HEK293 (cell line): Measurements from ENCODE around the gene HARS2.

Experiments
- CTCF ChIA-PET: fragments of 350-600 bp; formaldehyde crosslinking; extraction: SDS; loops from one replicate; lab custom pipeline; 2021; ENCODE audit warnings: antibody characterized with exemption; lab: Yijun Ruan, JAX
- POLR2A ChIA-PET: fragments of 300-600 bp; formaldehyde crosslinking; extraction: SDS; loops from one replicate; lab custom pipeline; 2020; ENCODE audit warnings: antibody characterized with exemption, inconsistent platforms; lab: Yijun Ruan, JAX
- H3K27ac ChIP-seq: fragments of 200-500 bp; sonication (Bioruptor generic); 2 replicates; pipeline ENCODE4 v1.5.1; 2014; ENCODE audit warnings: low read depth, low read length, control low read depth, inconsistent platforms; ENCODE audit errors: extremely low read depth
- H3K36me3 ChIP-seq, 2 experiments: fragments of 200-500 bp in 1 of 2; sonication (Bioruptor generic) in 1 of 2; 1 replicate in 1 of 2; 2 replicates in 1 of 2; pipeline ENCODE4 v1.5.1; 2014 to 2017; ENCODE audit warnings: inconsistent platforms in 2 of 2, low read length in 2 of 2; ENCODE audit not compliant: control insufficient read depth in 2 of 2, insufficient read depth in 1 of 2
- H3K4me1 ChIP-seq: fragments of 200-500 bp; sonication (Bioruptor generic); 2 replicates; pipeline ENCODE4 v1.5.1; 2014; ENCODE audit warnings: mild to moderate bottlenecking, low read length, inconsistent platforms; ENCODE audit not compliant: control insufficient read depth, insufficient read depth
- H3K4me3 ChIP-seq: 2 replicates; pipeline ENCODE4 v1.5.1; 2011; ENCODE audit warnings: low read depth, mild to moderate bottlenecking, control low read depth, low read length, moderate library complexity
- H3K9me3 ChIP-seq: fragments of 200-500 bp; sonication (Bioruptor generic); 2 replicates; pipeline ENCODE4 v1.5.1; 2014; ENCODE audit warnings: low read depth, low read length, inconsistent platforms; ENCODE audit not compliant: control insufficient read depth, insufficient read depth
- CTCF ChIP-seq: fragments of 450-650 bp; formaldehyde crosslinking; IDR thresholded peaks from 2 replicates; pipeline ENCODE4 v1.5.1; 2016; ENCODE audit warnings: missing biosample characterization, missing genetic modification characterization
- GLI4 ChIP-seq: fragments of 450-650 bp; formaldehyde crosslinking; IDR thresholded peaks from 2 replicates; pipeline ENCODE4 v1.5.1; 2016; ENCODE audit warnings: missing biosample characterization, missing genetic modification characterization
- KLF16 ChIP-seq: fragments of 450-650 bp; formaldehyde crosslinking; IDR thresholded peaks from 2 replicates; pipeline ENCODE4 v1.5.1; 2017; ENCODE audit warnings: missing biosample characterization, missing genetic modification characterization
- SP2 ChIP-seq: fragments of 450-650 bp; formaldehyde crosslinking; IDR thresholded peaks from 2 replicates; pipeline ENCODE4 v1.5.1; 2016; ENCODE audit warnings: missing biosample characterization, missing genetic modification characterization
- SP7 ChIP-seq: fragments of 450-650 bp; formaldehyde crosslinking; IDR thresholded peaks from 2 replicates; pipeline ENCODE4 v1.5.1; 2016; ENCODE audit warnings: missing biosample characterization, missing genetic modification characterization
- TSHZ1 ChIP-seq: fragments of 450-650 bp; formaldehyde crosslinking; IDR thresholded peaks from 2 replicates; pipeline ENCODE4 v1.5.1; 2016; ENCODE audit warnings: missing biosample characterization, missing genetic modification characterization, borderline replicate concordance
- ZBTB17 ChIP-seq: fragments of 450-650 bp; formaldehyde crosslinking; IDR thresholded peaks from 2 replicates; pipeline ENCODE4 v1.5.1; 2016; ENCODE audit warnings: missing biosample characterization, missing genetic modification characterization
- ZBTB20 ChIP-seq: fragments of 450-650 bp; formaldehyde crosslinking; IDR thresholded peaks from 2 replicates; pipeline ENCODE4 v1.5.1; 2016; ENCODE audit warnings: missing biosample characterization, missing genetic modification characterization
- ZBTB48 ChIP-seq: fragments of 450-650 bp; formaldehyde crosslinking; IDR thresholded peaks from 2 replicates; pipeline ENCODE4 v1.5.1; 2016; ENCODE audit warnings: missing biosample characterization, missing genetic modification characterization
- ZEB2 ChIP-seq: fragments of 450-650 bp; formaldehyde crosslinking; IDR thresholded peaks from 2 replicates; pipeline ENCODE4 v1.5.1; 2016; ENCODE audit warnings: missing biosample characterization, missing genetic modification characterization
- ZFHX2 ChIP-seq: fragments of 450-650 bp; formaldehyde crosslinking; conservative IDR thresholded peaks from 2 replicates; pipeline ENCODE4 v1.5.1; 2016; ENCODE audit warnings: missing biosample characterization, missing genetic modification characterization
- ZFP41 ChIP-seq: fragments of 450-650 bp; formaldehyde crosslinking; IDR thresholded peaks from 2 replicates; pipeline ENCODE4 v1.5.1; 2016; ENCODE audit warnings: missing biosample characterization, missing genetic modification characterization, borderline replicate concordance
- ZNF184 ChIP-seq: fragments of 450-650 bp; IDR thresholded peaks from 2 replicates; pipeline ENCODE4 v1.5.1; 2018; ENCODE audit warnings: missing biosample characterization, mild to moderate bottlenecking, missing genetic modification characterization
- ZNF280D ChIP-seq: fragments of 450-650 bp; formaldehyde crosslinking; IDR thresholded peaks from 2 replicates; pipeline ENCODE4 v1.5.1; 2016; ENCODE audit warnings: missing biosample characterization, missing genetic modification characterization
- ZNF335 ChIP-seq: fragments of 450-650 bp; formaldehyde crosslinking; conservative IDR thresholded peaks from 2 replicates; pipeline ENCODE4 v1.5.1; 2016; ENCODE audit warnings: missing biosample characterization, missing genetic modification characterization
- ZNF341 ChIP-seq: fragments of 450-650 bp; formaldehyde crosslinking; IDR thresholded peaks from 2 replicates; pipeline ENCODE4; 2016; ENCODE audit warnings: low read depth, missing biosample characterization, missing genetic modification characterization
- ZNF398 ChIP-seq: fragments of 450-650 bp; formaldehyde crosslinking; IDR thresholded peaks from 2 replicates; pipeline ENCODE4 v1.5.1; 2017; ENCODE audit warnings: missing biosample characterization, missing genetic modification characterization
- ZNF501 ChIP-seq: fragments of 450-650 bp; formaldehyde crosslinking; IDR thresholded peaks from 2 replicates; pipeline ENCODE4 v1.5.1; 2016; ENCODE audit warnings: missing biosample characterization, missing genetic modification characterization
- ZNF544 ChIP-seq: fragments of 450-650 bp; formaldehyde crosslinking; IDR thresholded peaks from 2 replicates; pipeline ENCODE4 v1.5.0; 2017; ENCODE audit warnings: missing biosample characterization, missing genetic modification characterization
- ZNF558 ChIP-seq: fragments of 450-650 bp; formaldehyde crosslinking; IDR thresholded peaks from 2 replicates; pipeline ENCODE4 v1.5.1; 2016; ENCODE audit warnings: missing biosample characterization, missing genetic modification characterization
- ZNF600 ChIP-seq: fragments of 450-650 bp; formaldehyde crosslinking; IDR thresholded peaks from 2 replicates; pipeline ENCODE4 v1.5.1; 2016; ENCODE audit warnings: missing biosample characterization, missing genetic modification characterization
- ZNF610 ChIP-seq: fragments of 450-650 bp; formaldehyde crosslinking; IDR thresholded peaks from 2 replicates; pipeline ENCODE4 v1.5.1; 2016; ENCODE audit warnings: missing biosample characterization, missing genetic modification characterization, borderline replicate concordance
- ZSCAN16 ChIP-seq: fragments of 450-650 bp; formaldehyde crosslinking; IDR thresholded peaks from 2 replicates; pipeline ENCODE4 v1.5.1; 2016; ENCODE audit warnings: missing biosample characterization, missing genetic modification characterization
- ZSCAN18 ChIP-seq: fragments of 450-650 bp; formaldehyde crosslinking; IDR thresholded peaks from 2 replicates; pipeline ENCODE4 v1.5.1; 2016; ENCODE audit warnings: missing biosample characterization, missing genetic modification characterization

Gene HARS2

GRCh38 chr5:140690941-140691924 lies at the start of gene HARS2, which contains the start of gene HARS1:
Gene HARS2, plus strand, starts transcription at chr5:140691455. Its CDS starts 194 bp downstream, at chr5:140691649.
Gene HARS1, minus strand, starts transcription at chr5:140691370. Its CDS starts 66 bp downstream, at chr5:140691304.
- Histone ChIP-seq H3K27ac (peak within 1 kb of the TSS; percentile 75), H3K4me1 (0 out of 2 replicates have a peak, but pooled peaks cover 2% of the 10 kb centered on the region), H3K9me3 (no peaks in the 10 kb centered on the region), H3K36me3 (peaks cover 46 to 66% of the 10 kb centered on the region in 2 experiments), H3K4me3 (peak within 1 kb of the TSS; percentile 72)
- ChIA-PET CTCF (interaction anchor here (0.6 to 2.0 kb wide), 5 partner anchors 17 to 553 kb away, joined by 3 to 8 read pairs (median 3); no protein-coding TSS in a partner anchor), POLR2A (interaction anchor here (0.6 to 2.8 kb wide), 21 partner anchors 10 to 444 kb away, joined by 3 to 51 read pairs (median 6); partner anchors contain the start of genes ANKHD1, APBB3, DND1 and HBEGF)
- TF ChIP-seq CTCF (tag by site-specific recombination) (peak; percentile 52; the same call in 1 of the 2 replicates), ZBTB20 (tag by site-specific recombination) (peak; percentile 59; the same call in 1 of the 2 replicates), ZNF280D (tag by site-specific recombination) (no peak), SP2 (tag by site-specific recombination) (peak; percentile 94), ZBTB48 (tag by site-specific recombination) (peak; percentile 89), ZBTB17 (peak; percentile 98), ZNF544 (tag by site-specific recombination) (no peak), ZSCAN16 (no peak), ZNF341 (tag by site-specific recombination) (peak; percentile 67), ZSCAN18 (tag by site-specific recombination) (no peak), GLI4 (tag by site-specific recombination) (peak; percentile 86; the same call in 1 of the 2 replicates), ZNF610 (tag by site-specific recombination) (peak; percentile 75; the same call in 1 of the 2 replicates), ZNF184 (0 out of 2 replicates have a peak, but pooled peaks have one; percentile 8), ZNF501 (peak; percentile 96), KLF16 (tag by site-specific recombination) (peak; percentile 82), ZFHX2 (peak; percentile 94), TSHZ1 (tag by site-specific recombination) (no peak), ZNF600 (peak; percentile 99), ZNF558 (peak; percentile 13; the same call in 1 of the 2 replicates), ZFP41 (0 out of 2 replicates have a peak, but pooled peaks have one; percentile 18), ZNF335 (tag by site-specific recombination) (peak; percentile 97), ZEB2 (tag by site-specific recombination) (peak; percentile 68; the same call in 1 of the 2 replicates), ZNF398 (tag by site-specific recombination) (peak; percentile 54; the same call in 1 of the 2 replicates), SP7 (tag by site-specific recombination) (peak; percentile 83)
